ENCODE measurements around the gene LDLRAD3.

- TF ChIP-seq GATA2 (IDR thresholded peaks at IDR 0.05; ENCODE audit: low read depth, low read length) (no peak), GATA3 (IDR thresholded peaks at IDR 0.05; ENCODE audit: low read depth, low read length) (no peak)
Observed at GRCh38 chr11:35970445-35970844, 26.6 kb downstream of the LDLRAD3 start.

All from SH-SY5Y (cell line).